Measurements from ENCODE around the gene GNAQ.

- TF ChIP-seq POLR2A (IDR thresholded peaks at IDR 0.05; ENCODE audit: extremely low read depth, insufficient read length) (no peak), CTCF (IDR thresholded peaks at IDR 0.05; ENCODE audit: low read depth, low read length) (no peak)
Observed at GRCh38 chr9:77864211-77864889, 167.3 kb downstream of the GNAQ start.
